Neuronal stem cell (in vitro differentiated cells): ENCODE measurements around the gene NRM.
A peak's percentile ranks its signal among the peaks of the same experiment; 100 is the strongest.

Experiments
- DNase-seq: peaks from one replicate; pipeline ENCODE4 v3.0.0-alpha.2; 2013; ENCODE audit warnings: low spot score
- H2AFZ ChIP-seq: one replicate; pipeline ENCODE4 v1.6.1; 2013; ENCODE audit warnings: mild to moderate bottlenecking, low read length, inconsistent platforms
- H2AK5ac ChIP-seq: 2 replicates; pipeline ENCODE4 v1.6.1; 2013; ENCODE audit warnings: low read depth, mild to moderate bottlenecking, inconsistent platforms, low read length, moderate library complexity, mixed read lengths
- H2BK120ac ChIP-seq: 2 replicates; pipeline ENCODE4 v1.6.1; 2013; ENCODE audit warnings: low read depth, mild to moderate bottlenecking, inconsistent platforms, low read length, moderate library complexity, mixed read lengths
- H2BK12ac ChIP-seq: one replicate; pipeline ENCODE4 v1.6.1; 2013; ENCODE audit warnings: low read length, inconsistent platforms
- H2BK15ac ChIP-seq: 2 replicates; pipeline ENCODE4 v1.6.1; 2013; ENCODE audit warnings: mild to moderate bottlenecking, low read length, inconsistent platforms, mixed read lengths
- H2BK5ac ChIP-seq: one replicate; pipeline ENCODE4 v1.6.1; 2013; ENCODE audit warnings: inconsistent platforms, mild to moderate bottlenecking, low read length, moderate library complexity
- H3K14ac ChIP-seq: one replicate; pipeline ENCODE4 v1.6.1; 2013; ENCODE audit warnings: low read length, inconsistent platforms
- H3K18ac ChIP-seq: 2 replicates; pipeline ENCODE4 v1.6.1; 2013; ENCODE audit warnings: low read length, inconsistent platforms
- H3K23ac ChIP-seq: 2 replicates; pipeline ENCODE4 v1.6.1; 2013; ENCODE audit warnings: low read depth, mild to moderate bottlenecking, mixed read lengths, low read length, inconsistent platforms; ENCODE audit not compliant: poor library complexity
- H3K27ac ChIP-seq: replicated peaks from 3 replicates; pipeline ENCODE4 v1.5.1; 2013; ENCODE audit warnings: low read length, inconsistent platforms
- H3K27me3 ChIP-seq, 3 experiments: 2 replicates each; pipeline ENCODE4 v1.6.1; 2013; ENCODE audit warnings: low read length in 3 of 3, mild to moderate bottlenecking in 2 of 3, inconsistent platforms in 1 of 3, low read depth in 1 of 3, mixed read lengths in 1 of 3, moderate library complexity in 1 of 3; ENCODE audit not compliant: control insufficient read depth in 3 of 3, insufficient read depth in 3 of 3
- H3K36me3 ChIP-seq, 2 donors: replicated peaks in 1 of 2; 2 replicates each; pipeline ENCODE4 v1.6.1; 2013; ENCODE audit warnings: low read length in 2 of 2; ENCODE audit not compliant: control insufficient read depth in 2 of 2, insufficient read depth in 2 of 2
- H3K4ac ChIP-seq: 2 replicates; pipeline ENCODE4 v1.6.1; 2013; ENCODE audit warnings: inconsistent platforms, mild to moderate bottlenecking, low read length, moderate library complexity
- H3K4me1 ChIP-seq, 2 donors: 1 replicate in 1 of 2; 2 replicates in 1 of 2; pipeline ENCODE4 v1.6.1; 2013; ENCODE audit warnings: low read length in 2 of 2, low read depth in 1 of 2; ENCODE audit not compliant: control insufficient read depth in 2 of 2, insufficient read depth in 1 of 2
- H3K4me2 ChIP-seq: one replicate; pipeline ENCODE4 v1.6.1; 2013; ENCODE audit warnings: mild to moderate bottlenecking, low read length, inconsistent platforms; ENCODE audit not compliant: insufficient read depth, poor library complexity, severe bottlenecking
- H3K4me3 ChIP-seq, 2 donors: 2 replicates each; pipeline ENCODE4 v1.5.1; 2013; ENCODE audit warnings: low read length in 2 of 2, mild to moderate bottlenecking in 2 of 2, inconsistent platforms in 1 of 2, moderate library complexity in 1 of 2
- H3K79me1 ChIP-seq: one replicate; pipeline ENCODE4 v1.6.1; 2013; ENCODE audit warnings: low read depth, mild to moderate bottlenecking, inconsistent platforms, low read length, moderate library complexity
- H3K9ac ChIP-seq: one replicate; pipeline ENCODE4 v1.6.1; 2013; ENCODE audit warnings: mild to moderate bottlenecking, low read depth, low read length, inconsistent platforms; ENCODE audit not compliant: poor library complexity
- H3K9me3 ChIP-seq, 2 donors: replicated peaks in 1 of 2; 2 replicates each; pipeline versions ENCODE3 to v1.6.1; 2013; ENCODE audit warnings: low read length in 2 of 2, mild to moderate bottlenecking in 2 of 2, inconsistent platforms in 1 of 2, low read depth in 1 of 2, mixed read lengths in 1 of 2, moderate library complexity in 1 of 2; ENCODE audit not compliant: control insufficient read depth in 2 of 2, insufficient read depth in 1 of 2
- H4K8ac ChIP-seq: one replicate; pipeline ENCODE4 v1.6.1; 2013; ENCODE audit warnings: low read depth, mild to moderate bottlenecking, inconsistent platforms, low read length, moderate library complexity
- H4K91ac ChIP-seq: one replicate; pipeline ENCODE4 v1.6.1; 2013; ENCODE audit warnings: low read length, low read depth, mild to moderate bottlenecking, inconsistent platforms; ENCODE audit not compliant: poor library complexity
- WGBS, 2 donors: extraction: QIAGEN DNeasy Blood & Tissue Kit; methylation state at CpG; one replicate each; pipeline ENCODE4 v1.1.7; 2013; ENCODE audit warnings: missing lambda C conversion rate in 2 of 2, mixed read lengths in 1 of 2; ENCODE audit not compliant: insufficient read length in 2 of 2, insufficient replicate concordance in 1 of 2; ENCODE audit errors: extremely low coverage in 2 of 2; 5-methylcytosine and 5-hydroxymethylcytosine counted together

The NRM gene

DNA sequence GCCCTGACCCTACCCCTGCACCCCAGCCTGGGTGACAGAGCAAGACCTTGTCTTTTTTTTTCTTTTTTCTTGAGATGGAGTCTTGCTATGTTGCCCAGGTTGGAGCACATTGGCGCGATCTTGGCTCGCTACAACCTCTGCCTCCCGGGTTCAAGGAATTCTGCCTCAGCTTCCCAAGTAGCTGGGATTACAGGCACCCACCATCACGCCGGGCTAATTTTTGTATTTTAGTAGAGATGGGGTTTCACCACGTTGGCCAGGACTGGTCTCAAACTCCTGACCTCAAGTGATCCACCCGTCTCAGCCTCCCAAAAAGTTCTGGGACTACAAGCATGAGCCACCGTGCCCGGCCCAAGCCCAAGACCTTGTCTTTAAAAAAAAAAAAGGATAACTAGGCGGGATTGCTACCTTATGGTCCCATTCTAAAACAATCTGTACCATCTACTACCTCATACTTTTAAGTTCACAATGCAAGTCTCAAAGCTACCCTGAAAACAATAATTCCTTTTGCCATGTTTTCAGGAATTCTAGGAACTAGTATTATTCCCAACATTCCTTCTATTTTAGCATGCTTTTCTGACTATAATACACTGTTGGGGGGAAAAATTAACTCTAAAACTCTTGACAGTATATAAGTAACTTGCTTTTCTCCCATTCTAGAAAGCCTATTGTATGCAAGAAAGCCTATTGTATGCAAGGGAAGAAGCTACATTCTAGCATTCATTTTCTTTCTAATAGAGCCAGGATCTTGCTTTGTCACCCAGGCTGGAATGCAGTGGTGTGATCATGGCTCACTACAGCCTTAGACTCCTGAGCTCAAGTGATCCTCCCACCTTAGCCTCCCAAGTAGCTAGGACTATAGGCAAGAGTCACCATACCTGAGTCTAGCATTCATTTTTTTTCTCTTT is 36.0 kb upstream of the NRM start:
- Histone ChIP-seq H3K23ac (no peak overlapping the region), H3K27me3 (no peaks in the 10 kb centered on the region), H2BK15ac (no peak overlapping the region), H3K9ac (no peak overlapping the region), H2BK12ac (no peak overlapping the region), H2BK5ac (no peak overlapping the region), H2AFZ (no peak overlapping the region), H3K36me3 (peaks cover 56 to 89% of the 10 kb centered on the region in 2 donors), H3K14ac (no peak overlapping the region), H3K4ac (no peak overlapping the region), H4K8ac (no peak overlapping the region), H4K91ac (no peak overlapping the region), H3K4me3 (no peak overlapping the region), H3K18ac (no peak overlapping the region), H3K27ac (no peak overlapping the region), H3K4me1 (peaks cover 11 to 14% of the 10 kb centered on the region in 2 donors), H2AK5ac (no peak overlapping the region), H3K79me1 (peaks cover 8% of the 10 kb centered on the region), H3K9me3 (no peaks in the 10 kb centered on the region), H3K4me2 (no peak overlapping the region), H2BK120ac (no peak overlapping the region)
- no peak for DNase-seq
- WGBS, 2 donors, result no CpG with 5 or more reads among the region's 11 CpGs

DNA sequence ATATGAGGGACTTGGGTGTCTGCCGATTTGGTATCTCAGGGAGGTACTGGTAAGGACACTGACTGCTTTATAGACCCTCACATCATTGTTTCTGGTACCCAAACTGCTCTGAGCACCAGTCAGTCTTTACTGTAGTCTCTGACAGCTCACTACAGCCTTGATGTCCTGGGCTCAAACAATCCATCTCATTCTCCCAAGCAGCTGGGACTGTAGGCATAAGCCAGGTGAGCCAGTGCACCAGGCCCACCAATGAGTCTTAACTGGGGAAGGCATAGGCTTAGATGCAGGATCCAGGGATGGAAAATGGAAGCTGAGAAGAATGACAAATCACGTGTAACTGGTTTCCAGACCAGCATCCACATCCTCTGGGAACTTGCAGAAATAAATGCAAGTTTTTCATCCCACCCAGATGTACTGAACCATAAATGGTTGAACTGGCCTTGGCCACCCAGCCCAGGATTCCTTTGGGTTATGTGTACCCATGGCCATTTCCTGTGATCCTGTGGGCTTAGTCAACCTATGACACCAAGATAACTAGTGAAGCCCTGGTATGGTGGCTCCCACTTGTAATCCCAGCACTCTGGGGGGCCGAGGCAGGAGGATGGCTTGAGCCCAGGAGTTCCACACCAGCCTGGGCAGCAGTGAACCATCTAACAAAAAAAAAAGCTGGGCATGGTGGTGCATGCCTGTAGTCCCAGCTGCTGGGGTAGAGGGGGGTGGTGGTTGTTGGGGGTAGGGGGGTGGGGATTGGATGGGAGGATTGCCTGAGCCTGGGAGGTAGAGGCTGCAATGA is 35.1 kb upstream of the NRM start:
- no peak for DNase-seq
- Histone ChIP-seq H3K27me3 (no peaks in the 10 kb centered on the region), H3K9ac (peak overlapping the region; percentile 60), H3K4me1 (peaks cover 11 to 14% of the 10 kb centered on the region in 2 donors), H3K4me2 (no peak overlapping the region), H3K79me1 (peaks cover 8% of the 10 kb centered on the region), H3K18ac (no peak overlapping the region), H4K91ac (no peak overlapping the region), H2BK12ac (no peak overlapping the region), H2BK5ac (no peak overlapping the region), H3K4me3 (no peak overlapping the region), H3K36me3 (peaks cover 58 to 84% of the 10 kb centered on the region in 2 donors), H3K14ac (no peak overlapping the region), H2BK120ac (no peak overlapping the region), H3K27ac (peak overlapping the region; percentile 52), H3K4ac (no peak overlapping the region), H3K23ac (peak overlapping the region; percentile 98), H2BK15ac (no peak overlapping the region), H2AK5ac (no peak overlapping the region), H3K9me3 (no peaks in the 10 kb centered on the region), H4K8ac (no peak overlapping the region), H2AFZ (no peak overlapping the region)
- no CpG with 5 or more reads among the region's 3 CpGs for WGBS, 2 donors

DNA sequence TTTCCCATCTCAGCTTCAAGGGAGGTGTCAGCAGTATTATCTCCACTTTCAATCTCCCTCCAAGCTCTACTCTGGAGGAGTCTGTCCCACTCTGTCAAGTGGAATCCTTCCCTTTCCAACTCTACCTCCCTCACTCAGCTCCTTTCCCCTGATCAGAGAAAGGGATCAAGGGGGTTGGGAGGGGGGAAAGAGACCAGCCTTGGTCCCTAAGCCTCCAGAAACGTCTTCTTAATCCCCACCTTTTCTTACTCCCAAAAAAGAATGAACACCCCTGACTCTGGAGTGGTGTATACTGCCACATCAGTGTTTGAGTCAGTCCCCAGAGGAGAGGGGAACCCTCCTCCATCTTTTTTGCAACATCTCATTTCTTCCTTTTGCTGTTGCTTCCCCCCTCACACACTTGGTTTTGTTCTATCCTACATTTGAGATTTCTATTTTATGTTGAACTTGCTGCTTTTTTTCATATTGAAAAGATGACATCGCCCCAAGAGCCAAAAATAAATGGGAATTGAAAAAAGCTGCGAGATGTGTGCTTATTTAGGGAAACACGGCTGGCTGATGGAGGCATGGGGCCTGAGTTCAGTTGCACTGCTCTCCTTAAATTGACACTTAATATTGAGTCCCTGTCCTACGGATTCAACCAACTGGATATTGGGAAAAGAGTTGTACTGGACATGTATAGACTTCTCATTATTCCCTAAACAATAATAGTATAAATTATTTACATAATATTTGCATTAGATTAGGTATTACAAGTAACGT is 34.3 kb upstream of the NRM start:
- H3K4ac ChIP-seq, result no peak overlapping the region
- no peaks in the 10 kb centered on the region for H3K27me3 ChIP-seq
- no peak overlapping the region for H2BK15ac ChIP-seq
- no peak overlapping the region for H2BK120ac ChIP-seq
- no peak overlapping the region for H2AK5ac ChIP-seq
- no peak overlapping the region for H3K23ac ChIP-seq
- no CpG with 5 or more reads among the region's 6 CpGs for WGBS, 2 donors
- H3K9ac ChIP-seq, result no peak overlapping the region
- H4K8ac ChIP-seq, result no peak overlapping the region
- H3K4me2 ChIP-seq, result no peak overlapping the region
- H3K14ac ChIP-seq, result no peak overlapping the region
- peaks cover 51 to 76% of the 10 kb centered on the region in 2 donors for H3K36me3 ChIP-seq
- H3K27ac ChIP-seq, result no peak overlapping the region
- no peak overlapping the region for H3K4me3 ChIP-seq
- H3K18ac ChIP-seq, result no peak overlapping the region
- no peak for DNase-seq
- H2BK12ac ChIP-seq, result no peak overlapping the region
- no peak overlapping the region for H4K91ac ChIP-seq
- H3K9me3 ChIP-seq, result no peaks in the 10 kb centered on the region
- peaks cover 11 to 17% of the 10 kb centered on the region in 2 donors for H3K4me1 ChIP-seq
- no peak overlapping the region for H2AFZ ChIP-seq
- no peak overlapping the region for H2BK5ac ChIP-seq
- H3K79me1 ChIP-seq, result peaks cover 8% of the 10 kb centered on the region
